HEK293 (cell line): ENCODE data around the gene OBSCN.

Experiments
- CTCF ChIA-PET: fragments of 350-600 bp; formaldehyde crosslinking; extraction: SDS; loops from one replicate; lab custom pipeline; 2021; ENCODE audit warnings: antibody characterized with exemption; lab: Yijun Ruan, JAX
- POLR2A ChIA-PET: fragments of 300-600 bp; formaldehyde crosslinking; extraction: SDS; loops from one replicate; lab custom pipeline; 2020; ENCODE audit warnings: antibody characterized with exemption, inconsistent platforms; lab: Yijun Ruan, JAX
- H3K27ac ChIP-seq: fragments of 200-500 bp; sonication (Bioruptor generic); 2 replicates; pipeline ENCODE4 v1.5.1; 2014; ENCODE audit warnings: low read depth, low read length, control low read depth, inconsistent platforms; ENCODE audit errors: extremely low read depth
- H3K36me3 ChIP-seq, 2 experiments: fragments of 200-500 bp in 1 of 2; sonication (Bioruptor generic) in 1 of 2; 1 replicate in 1 of 2; 2 replicates in 1 of 2; pipeline ENCODE4 v1.5.1; 2014 to 2017; ENCODE audit warnings: inconsistent platforms in 2 of 2, low read length in 2 of 2; ENCODE audit not compliant: control insufficient read depth in 2 of 2, insufficient read depth in 1 of 2
- H3K4me1 ChIP-seq: fragments of 200-500 bp; sonication (Bioruptor generic); 2 replicates; pipeline ENCODE4 v1.5.1; 2014; ENCODE audit warnings: mild to moderate bottlenecking, low read length, inconsistent platforms; ENCODE audit not compliant: control insufficient read depth, insufficient read depth
- H3K4me3 ChIP-seq: 2 replicates; pipeline ENCODE4 v1.5.1; 2011; ENCODE audit warnings: low read depth, mild to moderate bottlenecking, control low read depth, low read length, moderate library complexity
- H3K9me3 ChIP-seq: fragments of 200-500 bp; sonication (Bioruptor generic); 2 replicates; pipeline ENCODE4 v1.5.1; 2014; ENCODE audit warnings: low read depth, low read length, inconsistent platforms; ENCODE audit not compliant: control insufficient read depth, insufficient read depth
- EGR2 ChIP-seq: fragments of 450-650 bp; formaldehyde crosslinking; IDR thresholded peaks from 2 replicates; pipeline ENCODE4 v1.5.1; 2016; ENCODE audit warnings: low read depth, missing biosample characterization, missing genetic modification characterization
- KLF7 ChIP-seq: fragments of 450-650 bp; formaldehyde crosslinking; IDR thresholded peaks from 2 replicates; pipeline ENCODE4 v1.5.1; 2016; ENCODE audit warnings: missing biosample characterization, missing genetic modification characterization, borderline replicate concordance
- OVOL3 ChIP-seq: fragments of 450-650 bp; formaldehyde crosslinking; IDR thresholded peaks from 2 replicates; pipeline ENCODE4 v1.5.1; 2016; ENCODE audit warnings: missing biosample characterization, missing genetic modification characterization
- TCF7L2 ChIP-seq: IDR thresholded peaks from 2 replicates; pipeline ENCODE4 v1.6.1; 2011; ENCODE audit warnings: low read depth, mild to moderate bottlenecking, inconsistent platforms, low read length, moderate library complexity, borderline replicate concordance
- ZNF140 ChIP-seq: fragments of 450-650 bp; formaldehyde crosslinking; IDR thresholded peaks from 2 replicates; pipeline ENCODE4 v1.5.1; 2016; ENCODE audit warnings: missing biosample characterization, missing genetic modification characterization
- ZNF169 ChIP-seq: fragments of 450-650 bp; formaldehyde crosslinking; IDR thresholded peaks from 2 replicates; pipeline ENCODE4 v1.5.1; 2016; ENCODE audit warnings: missing biosample characterization, missing genetic modification characterization
- ZNF48 ChIP-seq: fragments of 450-650 bp; formaldehyde crosslinking; IDR thresholded peaks from 2 replicates; pipeline ENCODE4 v1.5.1; 2016; ENCODE audit warnings: missing biosample characterization, missing genetic modification characterization
- ZNF510 ChIP-seq: fragments of 450-650 bp; formaldehyde crosslinking; IDR thresholded peaks from 2 replicates; pipeline ENCODE4 v1.5.1; 2018; ENCODE audit warnings: mild to moderate bottlenecking, missing genetic modification characterization, missing biosample characterization; ENCODE audit not compliant: insufficient replicate concordance
- ZNF514 ChIP-seq: fragments of 450-650 bp; formaldehyde crosslinking; IDR thresholded peaks from 2 replicates; pipeline ENCODE4 v1.5.1; 2016; ENCODE audit warnings: missing biosample characterization, missing genetic modification characterization
- ZNF549 ChIP-seq: fragments of 450-650 bp; IDR thresholded peaks from 2 replicates; pipeline ENCODE4 v1.5.1; 2018; ENCODE audit warnings: missing biosample characterization, missing genetic modification characterization, mild to moderate bottlenecking, inconsistent platforms, moderate library complexity
- ZNF600 ChIP-seq: fragments of 450-650 bp; formaldehyde crosslinking; IDR thresholded peaks from 2 replicates; pipeline ENCODE4 v1.5.1; 2016; ENCODE audit warnings: missing biosample characterization, missing genetic modification characterization
- ZNF701 ChIP-seq: fragments of 450-650 bp; formaldehyde crosslinking; IDR thresholded peaks from 2 replicates; pipeline ENCODE4 v1.5.1; 2016; ENCODE audit warnings: missing biosample characterization, missing genetic modification characterization
- TF ChIP-seq, protein P1 (sequence below): fragments of 450-650 bp; formaldehyde crosslinking; IDR thresholded peaks from 2 replicates; pipeline ENCODE4 v1.5.1; 2016; ENCODE audit warnings: missing biosample characterization, missing genetic modification characterization
- TF ChIP-seq, protein P2 (sequence below): fragments of 450-650 bp; formaldehyde crosslinking; IDR thresholded peaks from 2 replicates; pipeline ENCODE4 v1.5.1; 2016; ENCODE audit warnings: missing biosample characterization, missing genetic modification characterization, borderline replicate concordance
- TF ChIP-seq, protein P3 (sequence below): fragments of 450-650 bp; formaldehyde crosslinking; IDR thresholded peaks from 2 replicates; pipeline ENCODE4 v1.5.1; 2016; ENCODE audit warnings: missing biosample characterization, missing genetic modification characterization

Gene OBSCN

DNA sequence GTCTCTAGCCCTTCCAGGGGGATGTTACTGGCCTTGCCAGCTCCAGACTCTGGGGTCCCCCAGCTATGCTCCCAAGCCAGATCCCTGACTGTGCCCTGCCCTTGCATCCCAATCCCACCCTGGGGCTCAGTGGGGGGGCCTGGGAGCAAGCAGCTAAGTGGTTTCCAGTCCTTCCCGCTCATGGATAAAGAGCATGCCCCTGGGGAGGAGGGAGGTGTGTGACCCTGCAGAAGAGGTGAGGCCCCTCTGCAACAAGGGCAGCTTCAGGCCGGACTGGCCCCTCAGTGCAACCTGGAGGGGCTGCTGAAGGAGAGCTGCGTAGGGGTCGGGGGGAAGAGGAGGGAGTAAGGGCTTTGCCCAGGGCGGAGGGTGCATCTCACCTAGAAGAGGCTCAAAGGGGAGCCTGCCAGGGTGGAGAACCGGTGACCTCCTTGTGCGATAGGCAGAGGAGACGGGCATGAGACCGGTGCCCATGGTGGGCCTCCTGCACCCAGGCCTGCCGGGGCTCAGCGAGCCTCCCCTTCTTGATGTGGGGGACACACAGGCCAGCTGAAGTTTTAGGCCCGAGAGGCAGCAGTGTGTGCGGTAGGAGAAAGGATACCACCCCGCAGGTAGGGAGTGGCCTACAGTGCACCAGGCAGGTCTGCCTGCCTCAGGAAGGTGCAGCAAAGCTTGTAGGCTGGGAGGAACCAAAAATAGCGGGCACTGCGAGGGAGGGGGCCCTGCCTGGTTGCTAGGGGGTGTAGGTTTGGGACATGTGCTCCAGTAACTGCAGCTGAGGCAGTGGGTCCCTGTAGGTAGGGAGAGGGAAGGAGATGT, 3.1 kb downstream of the OBSCN start (continued):
- no peak for TF ChIP-seq ZNF169 (tag by site-specific recombination)
- TF ChIP-seq ZNF514 (tag by site-specific recombination): no peak
- TF ChIP-seq, protein P1, sequence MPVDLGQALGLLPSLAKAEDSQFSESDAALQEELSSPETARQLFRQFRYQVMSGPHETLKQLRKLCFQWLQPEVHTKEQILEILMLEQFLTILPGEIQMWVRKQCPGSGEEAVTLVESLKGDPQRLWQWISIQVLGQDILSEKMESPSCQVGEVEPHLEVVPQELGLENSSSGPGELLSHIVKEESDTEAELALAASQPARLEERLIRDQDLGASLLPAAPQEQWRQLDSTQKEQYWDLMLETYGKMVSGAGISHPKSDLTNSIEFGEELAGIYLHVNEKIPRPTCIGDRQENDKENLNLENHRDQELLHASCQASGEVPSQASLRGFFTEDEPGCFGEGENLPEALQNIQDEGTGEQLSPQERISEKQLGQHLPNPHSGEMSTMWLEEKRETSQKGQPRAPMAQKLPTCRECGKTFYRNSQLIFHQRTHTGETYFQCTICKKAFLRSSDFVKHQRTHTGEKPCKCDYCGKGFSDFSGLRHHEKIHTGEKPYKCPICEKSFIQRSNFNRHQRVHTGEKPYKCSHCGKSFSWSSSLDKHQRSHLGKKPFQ (tag by site-specific recombination): no peak
- TF ChIP-seq ZNF701 (tag by site-specific recombination): no peak
- TF ChIP-seq EGR2 (tag by site-specific recombination): no peak

DNA sequence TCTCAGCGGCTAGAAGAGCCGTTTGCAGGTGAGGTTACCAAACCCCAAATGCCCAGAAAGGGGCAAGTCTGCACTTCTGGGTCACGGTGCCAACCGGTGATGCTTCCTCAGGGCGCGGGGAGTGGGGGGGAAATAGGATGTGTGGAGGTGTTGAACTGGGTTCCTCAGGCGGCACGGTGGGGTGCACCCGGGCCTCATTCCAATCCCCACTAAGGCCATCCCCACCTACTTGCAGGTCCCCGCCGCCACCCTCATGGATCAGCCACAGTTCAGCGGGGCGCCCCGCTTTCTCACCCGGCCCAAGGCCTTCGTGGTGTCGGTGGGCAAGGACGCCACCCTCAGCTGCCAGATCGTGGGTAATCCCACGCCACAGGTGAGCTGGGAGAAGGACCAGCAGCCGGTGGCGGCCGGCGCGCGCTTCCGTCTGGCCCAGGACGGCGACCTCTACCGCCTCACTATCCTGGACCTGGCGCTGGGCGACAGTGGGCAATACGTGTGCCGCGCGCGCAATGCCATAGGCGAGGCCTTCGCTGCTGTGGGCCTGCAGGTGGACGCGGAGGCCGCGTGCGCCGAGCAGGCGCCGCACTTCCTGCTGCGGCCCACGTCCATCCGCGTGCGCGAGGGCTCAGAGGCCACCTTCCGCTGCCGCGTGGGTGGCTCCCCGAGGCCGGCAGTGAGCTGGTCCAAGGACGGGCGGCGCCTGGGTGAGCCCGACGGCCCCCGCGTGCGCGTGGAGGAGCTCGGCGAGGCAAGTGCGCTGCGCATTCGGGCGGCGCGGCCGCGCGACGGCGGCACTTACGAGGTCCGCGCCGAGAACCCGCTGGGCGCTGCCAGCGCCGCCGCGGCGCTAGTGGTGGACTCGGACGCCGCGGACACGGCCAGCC, 3.9 kb downstream of the OBSCN start:
- Histone ChIP-seq H3K36me3 (peaks cover 0 to 1% of the 10 kb centered on the region in 2 experiments; a peak in 1 of 3 replicates), H3K4me3 (no peak overlapping the region), H3K9me3 (no peaks in the 10 kb centered on the region), H3K27ac (no peak overlapping the region), H3K4me1 (no peaks in the 10 kb centered on the region; the same call in 1 of the 2 replicates)
- CTCF ChIA-PET: interaction anchor here (0.5 to 0.6 kb wide), 2 partner anchors 9 to 181 kb away, joined by 3 to 5 read pairs; no protein-coding TSS in a partner anchor
- no peak for TF ChIP-seq TCF7L2
- no peak for TF ChIP-seq KLF7 (tag by site-specific recombination)
- no peak for TF ChIP-seq ZNF510 (tag by site-specific recombination)
- TF ChIP-seq ZNF600 (tag by site-specific recombination): no peak
- TF ChIP-seq, protein P2, sequence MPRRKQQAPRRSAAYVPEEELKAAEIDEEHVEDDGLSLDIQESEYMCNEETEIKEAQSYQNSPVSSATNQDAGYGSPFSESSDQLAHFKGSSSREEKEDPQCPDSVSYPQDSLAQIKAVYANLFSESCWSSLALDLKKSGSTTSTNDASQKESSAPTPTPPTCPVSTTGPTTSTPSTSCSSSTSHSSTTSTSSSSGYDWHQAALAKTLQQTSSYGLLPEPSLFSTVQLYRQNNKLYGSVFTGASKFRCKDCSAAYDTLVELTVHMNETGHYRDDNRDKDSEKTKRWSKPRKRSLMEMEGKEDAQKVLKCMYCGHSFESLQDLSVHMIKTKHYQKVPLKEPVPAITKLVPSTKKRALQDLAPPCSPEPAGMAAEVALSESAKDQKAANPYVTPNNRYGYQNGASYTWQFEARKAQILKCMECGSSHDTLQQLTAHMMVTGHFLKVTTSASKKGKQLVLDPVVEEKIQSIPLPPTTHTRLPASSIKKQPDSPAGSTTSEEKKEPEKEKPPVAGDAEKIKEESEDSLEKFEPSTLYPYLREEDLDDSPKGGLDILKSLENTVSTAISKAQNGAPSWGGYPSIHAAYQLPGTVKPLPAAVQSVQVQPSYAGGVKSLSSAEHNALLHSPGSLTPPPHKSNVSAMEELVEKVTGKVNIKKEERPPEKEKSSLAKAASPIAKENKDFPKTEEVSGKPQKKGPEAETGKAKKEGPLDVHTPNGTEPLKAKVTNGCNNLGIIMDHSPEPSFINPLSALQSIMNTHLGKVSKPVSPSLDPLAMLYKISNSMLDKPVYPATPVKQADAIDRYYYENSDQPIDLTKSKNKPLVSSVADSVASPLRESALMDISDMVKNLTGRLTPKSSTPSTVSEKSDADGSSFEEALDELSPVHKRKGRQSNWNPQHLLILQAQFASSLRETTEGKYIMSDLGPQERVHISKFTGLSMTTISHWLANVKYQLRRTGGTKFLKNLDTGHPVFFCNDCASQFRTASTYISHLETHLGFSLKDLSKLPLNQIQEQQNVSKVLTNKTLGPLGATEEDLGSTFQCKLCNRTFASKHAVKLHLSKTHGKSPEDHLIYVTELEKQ (tag by site-specific recombination): no peak
- no peak for TF ChIP-seq ZNF140 (tag by site-specific recombination)
- no peak for TF ChIP-seq ZNF549
- TF ChIP-seq, protein P3, sequence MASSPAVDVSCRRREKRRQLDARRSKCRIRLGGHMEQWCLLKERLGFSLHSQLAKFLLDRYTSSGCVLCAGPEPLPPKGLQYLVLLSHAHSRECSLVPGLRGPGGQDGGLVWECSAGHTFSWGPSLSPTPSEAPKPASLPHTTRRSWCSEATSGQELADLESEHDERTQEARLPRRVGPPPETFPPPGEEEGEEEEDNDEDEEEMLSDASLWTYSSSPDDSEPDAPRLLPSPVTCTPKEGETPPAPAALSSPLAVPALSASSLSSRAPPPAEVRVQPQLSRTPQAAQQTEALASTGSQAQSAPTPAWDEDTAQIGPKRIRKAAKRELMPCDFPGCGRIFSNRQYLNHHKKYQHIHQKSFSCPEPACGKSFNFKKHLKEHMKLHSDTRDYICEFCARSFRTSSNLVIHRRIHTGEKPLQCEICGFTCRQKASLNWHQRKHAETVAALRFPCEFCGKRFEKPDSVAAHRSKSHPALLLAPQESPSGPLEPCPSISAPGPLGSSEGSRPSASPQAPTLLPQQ: no peak
- no peak for TF ChIP-seq ZNF48 (tag by site-specific recombination)
- TF ChIP-seq OVOL3 (tag by site-specific recombination): no peak
- POLR2A ChIA-PET: interaction anchor here (2.9 kb wide), 1 partner anchor 46 kb away, joined by 17 read pairs; the partner anchor contains the start of gene IBA57
